Measurements from ENCODE around the gene OR2G3.

The OR2G3 gene

DNA sequence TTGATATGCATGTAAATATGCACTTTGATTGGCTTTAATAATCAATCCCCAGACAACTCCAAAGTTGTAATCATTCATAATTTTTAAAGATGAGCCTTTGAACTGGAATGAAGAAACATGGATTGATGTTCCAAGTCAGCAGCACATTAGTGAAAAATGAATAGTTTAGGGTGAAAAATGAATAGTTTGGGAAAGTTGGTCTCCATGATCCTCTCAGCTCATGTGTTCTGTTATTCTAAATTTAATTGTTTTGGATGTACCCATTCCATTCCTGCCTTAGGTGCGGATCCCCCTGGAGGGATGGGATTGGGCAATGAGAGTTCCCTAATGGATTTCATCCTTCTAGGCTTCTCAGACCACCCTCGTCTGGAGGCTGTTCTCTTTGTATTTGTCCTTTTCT, at the start of gene OR2G3:
Gene OR2G3 (plus strand): TSS at position 301 of the 400 bp plus-strand sequence. CDS start 0 bp downstream, at position 301.
- DNase-seq: no peak

GRCh38 chr1:247557926-247558674, 47.3 kb upstream of the OR2G3 start:
- no peak for DNase-seq

DNA sequence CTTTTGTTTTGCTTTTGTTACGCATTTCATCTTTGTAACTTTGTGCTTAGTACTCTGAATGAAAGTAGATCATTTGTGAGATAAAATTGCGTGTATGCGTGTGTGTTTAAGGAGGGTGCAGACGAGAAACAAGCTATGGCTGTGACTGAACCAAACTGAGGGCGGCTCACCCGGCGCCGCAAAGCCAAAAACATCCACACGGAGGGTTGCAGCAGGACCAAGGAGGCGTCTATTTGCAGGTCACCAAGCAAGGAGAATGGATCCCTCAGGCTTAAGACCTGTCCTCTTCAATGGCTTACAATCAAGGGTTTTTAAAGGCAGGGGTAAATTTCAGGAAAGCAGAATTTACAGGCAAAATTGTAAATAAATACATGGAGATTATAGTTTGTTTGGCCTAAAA, 43.7 kb upstream of the OR2G3 start:
- no peak for DNase-seq

GRCh38 chr1:247562198-247562597, 43.2 kb upstream of the OR2G3 start:
- no peak for DNase-seq

- DNase-seq: no peak
Measured at GRCh38 chr1:247574236-247574635, 31.1 kb upstream of the OR2G3 start.

- no peak for DNase-seq
Measured at GRCh38 chr1:247574664-247575063, 30.7 kb upstream of the OR2G3 start.

DNA sequence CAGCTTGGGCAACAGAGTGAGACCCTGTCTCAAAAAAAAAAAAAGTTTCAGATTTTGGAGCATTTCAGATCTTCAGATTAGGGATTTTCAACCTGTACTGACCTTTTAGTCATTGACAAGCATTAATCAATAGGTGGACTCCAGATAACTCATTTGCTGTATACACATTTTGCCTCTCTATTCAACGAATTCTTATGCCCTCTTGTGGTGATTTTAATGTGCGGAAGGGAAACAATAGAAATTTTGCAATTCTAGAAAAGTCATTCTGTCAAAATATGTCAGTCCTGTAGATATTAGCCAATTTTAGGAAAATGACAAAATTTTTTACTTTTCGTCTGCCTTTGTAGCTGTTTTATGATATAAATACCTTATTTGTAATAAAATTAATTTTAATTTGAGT, 28.9 kb upstream of the OR2G3 start:
- peak; percentile 71 to 87 for DNase-seq

GRCh38 chr1:247578946-247579460, 26.4 kb upstream of the OR2G3 start:
- DNase-seq: no peak

- no peak for DNase-seq
Measured at GRCh38 chr1:247588060-247588459, 17.3 kb upstream of the OR2G3 start, which contains the start of gene OR2G2. OR2G2 (plus strand) TSS chr1:247588360; CDS start chr1:247588360, 0 bp downstream.

GRCh38 chr1:247613405-247613804, 8.0 kb downstream of the OR2G3 start:
- no peak for DNase-seq

DNA sequence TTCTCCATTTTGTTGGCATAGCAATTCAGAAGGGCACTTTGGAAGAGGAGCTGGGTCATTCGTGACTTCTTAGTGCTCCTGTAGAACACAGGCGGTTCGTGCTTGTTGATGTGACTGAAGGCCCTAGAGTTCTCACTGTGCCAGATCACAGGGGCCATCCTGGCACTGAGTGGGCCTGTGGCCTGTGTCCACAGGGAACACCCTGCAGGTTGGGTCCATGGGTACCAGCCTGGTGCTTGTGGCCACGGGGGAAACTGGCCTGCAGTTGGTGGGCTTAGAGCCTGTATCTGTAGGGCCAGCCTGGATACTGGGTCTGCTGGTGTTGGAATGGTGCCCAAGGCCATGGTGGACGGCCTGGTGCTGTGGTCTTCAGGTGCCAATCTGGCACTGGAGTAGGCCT, 9.2 kb downstream of the OR2G3 start:
- DNase-seq: no peak

- no peak for DNase-seq
Measured at GRCh38 chr1:247627951-247628350, 22.6 kb downstream of the OR2G3 start.

- no peak for DNase-seq
Measured at GRCh38 chr1:247638011-247638410, 32.6 kb downstream of the OR2G3 start.

DNA sequence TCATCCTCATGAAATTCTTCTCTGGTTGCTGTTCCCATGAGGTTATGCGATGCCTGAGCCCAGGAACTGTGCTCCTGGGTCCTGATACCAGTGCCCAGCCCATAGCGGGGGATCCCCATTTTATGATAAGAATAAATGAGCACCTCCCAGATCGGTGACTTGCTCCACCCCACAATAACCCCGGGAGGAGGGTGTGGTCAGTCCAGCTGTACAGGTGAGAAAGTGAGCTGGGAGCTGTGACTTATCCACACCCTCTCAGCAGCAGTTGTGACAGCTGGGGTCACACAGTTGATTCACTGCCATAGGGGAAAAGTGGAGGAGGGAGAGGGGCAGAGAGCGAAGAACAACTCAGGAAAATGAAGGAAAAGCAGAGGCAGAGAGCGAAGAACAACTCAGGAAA, 33.4 kb downstream of the OR2G3 start:
- no peak for DNase-seq

- no peak for DNase-seq
Measured at GRCh38 chr1:247639381-247639981, 34.1 kb downstream of the OR2G3 start.

DNA sequence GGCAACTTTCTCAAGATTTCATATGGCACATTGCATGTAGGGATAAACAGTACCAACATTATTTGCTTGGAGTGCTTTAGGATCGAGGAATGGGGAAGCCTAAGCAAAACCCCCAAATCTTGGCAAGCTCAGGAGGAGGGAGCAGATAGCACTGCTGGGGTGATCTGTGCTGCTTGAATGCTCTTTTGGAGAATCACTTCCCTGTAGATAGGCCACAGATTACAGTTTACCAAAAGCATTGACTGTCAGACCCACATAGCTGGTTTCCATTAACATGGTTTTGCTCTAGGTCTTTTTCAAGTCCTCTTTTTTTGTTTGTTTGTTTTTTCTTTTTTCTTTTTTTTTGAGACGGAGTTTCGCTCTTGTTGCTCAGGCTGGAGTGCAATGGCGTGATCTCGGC, 37.4 kb downstream of the OR2G3 start:
- DNase-seq: no peak

DNA sequence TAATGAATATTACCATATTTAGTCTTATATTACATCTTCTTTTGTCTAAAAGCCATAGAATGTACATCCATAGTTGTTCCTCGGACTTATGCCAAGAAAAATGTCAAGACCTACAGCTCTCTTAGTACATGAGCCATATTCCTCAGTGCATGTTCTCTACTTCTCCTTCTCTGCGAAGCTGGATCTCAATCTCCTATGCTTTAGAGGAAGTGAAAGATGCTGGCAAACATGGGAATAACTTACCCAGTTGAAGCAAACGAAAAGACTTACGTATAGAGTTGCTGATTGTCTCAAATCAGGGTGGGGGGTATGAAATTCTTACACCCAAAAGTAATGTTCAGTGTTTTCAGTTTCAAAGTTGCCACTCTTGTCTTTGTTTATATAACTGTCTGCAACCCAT, 41.5 kb downstream of the OR2G3 start:
- no peak for DNase-seq

DNA sequence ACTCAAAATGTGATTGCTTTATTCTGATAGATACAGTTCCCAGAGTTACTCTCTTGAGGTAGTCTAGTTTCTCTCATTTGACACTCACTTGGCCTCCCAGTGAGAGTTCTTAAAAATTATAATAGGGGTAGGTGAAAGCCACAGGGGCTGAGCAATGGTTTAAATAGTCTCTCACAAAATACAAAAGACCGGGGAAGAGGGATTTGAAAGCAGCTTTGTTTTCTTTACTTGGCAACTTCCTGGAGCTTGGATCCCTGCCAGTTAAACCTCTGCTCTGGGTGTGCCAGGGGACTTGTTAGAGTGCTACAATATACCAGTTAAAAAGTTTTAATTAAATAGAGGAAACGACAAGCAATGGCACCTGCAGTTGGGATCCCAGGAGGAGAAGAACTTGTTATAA, 42.5 kb downstream of the OR2G3 start:
- no peak for DNase-seq

- no peak for DNase-seq
Measured at GRCh38 chr1:247653040-247653439, 47.7 kb downstream of the OR2G3 start.
